Body of pancreas (tissue), 4 donors: ENCODE measurements around the gene ZNF407.

ENCODE experiments used
- POLR2A ChIP-seq, 3 donors: fragments of 450-650 bp; IDR thresholded peaks; one replicate each; pipeline ENCODE4 v1.6.1; 2016; ENCODE audit warnings: antibody characterized with exemption in 3 of 3, mild to moderate bottlenecking in 2 of 3
- TF ChIP-seq, protein P1 (sequence below), 7 experiments: fragments of 450-650 bp in 4 of 7; fragments of 200-600 bp in 3 of 7; sonication (generic) in 3 of 7; IDR thresholded peaks; one replicate each; pipeline ENCODE4 v1.5.1; 2016 to 2019; ENCODE audit warnings: antibody characterized with exemption in 7 of 7

GRCh38 chr18:75003764-75004690 lies 406.4 kb downstream of the ZNF407 start:
- TF ChIP-seq, protein P1, sequence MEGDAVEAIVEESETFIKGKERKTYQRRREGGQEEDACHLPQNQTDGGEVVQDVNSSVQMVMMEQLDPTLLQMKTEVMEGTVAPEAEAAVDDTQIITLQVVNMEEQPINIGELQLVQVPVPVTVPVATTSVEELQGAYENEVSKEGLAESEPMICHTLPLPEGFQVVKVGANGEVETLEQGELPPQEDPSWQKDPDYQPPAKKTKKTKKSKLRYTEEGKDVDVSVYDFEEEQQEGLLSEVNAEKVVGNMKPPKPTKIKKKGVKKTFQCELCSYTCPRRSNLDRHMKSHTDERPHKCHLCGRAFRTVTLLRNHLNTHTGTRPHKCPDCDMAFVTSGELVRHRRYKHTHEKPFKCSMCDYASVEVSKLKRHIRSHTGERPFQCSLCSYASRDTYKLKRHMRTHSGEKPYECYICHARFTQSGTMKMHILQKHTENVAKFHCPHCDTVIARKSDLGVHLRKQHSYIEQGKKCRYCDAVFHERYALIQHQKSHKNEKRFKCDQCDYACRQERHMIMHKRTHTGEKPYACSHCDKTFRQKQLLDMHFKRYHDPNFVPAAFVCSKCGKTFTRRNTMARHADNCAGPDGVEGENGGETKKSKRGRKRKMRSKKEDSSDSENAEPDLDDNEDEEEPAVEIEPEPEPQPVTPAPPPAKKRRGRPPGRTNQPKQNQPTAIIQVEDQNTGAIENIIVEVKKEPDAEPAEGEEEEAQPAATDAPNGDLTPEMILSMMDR (IDR thresholded peaks at IDR 0.05) = no peak
- TF ChIP-seq POLR2A (IDR thresholded peaks at IDR 0.05) = no peak
